ENCODE results near the gene FANCM. TPM values are rescaled to one million over a fixed set of nuclear protein-coding genes. Genes with fewer than 3 reads are reported as not detected.

The FANCM gene
- total RNA-seq, 1 experiment from 2014 or later, result 9.5 TPM

GRCh38 chr14:45222485-45223262, 86.9 kb downstream of the FANCM start:
- no peak for DNase-seq (ENCODE audit: low read depth)

- no peak for DNase-seq (ENCODE audit: low read depth)
These were observed 91.8 kb downstream of the FANCM start for GRCh38 chr14:45227566-45227965.

DNA sequence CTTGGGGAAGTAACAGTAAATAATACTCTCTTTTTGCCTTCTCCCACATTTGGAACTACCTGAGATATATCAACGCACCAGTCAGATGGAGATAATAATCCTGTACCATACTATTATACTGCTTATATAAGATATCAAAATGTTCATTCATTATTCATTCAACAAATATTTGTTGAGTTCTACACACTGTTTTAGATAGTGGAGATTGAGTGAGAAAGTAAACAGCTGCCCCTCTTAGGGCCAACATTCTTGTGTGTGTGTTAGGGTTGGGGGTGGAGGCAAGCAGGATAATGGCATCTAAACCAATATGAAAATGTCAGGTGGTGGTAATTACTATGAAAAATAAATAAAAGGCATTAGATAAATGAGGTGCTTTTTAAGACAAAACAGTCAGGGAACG, 103.3 kb downstream of the FANCM start:
- DNase-seq (ENCODE audit: low read depth), result no peak

DNA sequence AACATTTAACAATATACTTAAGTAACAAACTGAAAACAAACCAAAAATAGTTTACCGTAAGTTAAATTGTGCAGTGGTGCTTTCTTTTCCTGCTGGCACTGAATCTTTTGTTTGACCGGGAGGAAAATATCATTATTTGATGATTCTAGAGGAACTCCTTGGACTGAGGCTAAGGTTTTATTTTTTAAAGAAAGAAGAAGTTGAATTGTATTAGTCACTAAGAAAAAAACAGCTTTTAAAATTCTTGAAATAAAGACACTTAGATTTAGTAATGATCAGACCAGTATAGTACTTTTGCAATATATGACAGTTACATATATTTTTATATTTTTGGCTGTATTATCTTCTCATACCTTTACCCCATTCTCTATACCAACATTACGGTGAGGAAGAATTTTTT, 107.0 kb downstream of the FANCM start:
- DNase-seq (ENCODE audit: low read depth), result no peak

DNA sequence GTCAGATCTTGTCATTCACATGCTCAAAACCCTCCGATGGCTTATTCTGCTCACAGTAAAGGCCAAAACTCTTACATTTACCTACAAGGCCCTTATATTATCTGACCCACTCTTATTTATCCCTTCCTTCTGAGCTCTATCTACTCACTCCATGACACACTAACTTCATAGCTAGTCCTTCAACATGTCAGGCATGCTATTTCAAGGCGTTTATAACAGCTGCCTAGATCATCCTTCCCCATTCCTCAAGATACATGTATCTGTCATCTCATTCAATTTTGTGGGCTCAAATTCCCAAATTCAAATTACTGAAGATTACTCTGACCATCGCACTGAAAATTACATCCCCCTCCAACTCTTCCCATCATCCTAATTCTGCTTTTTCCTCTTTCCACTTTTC, 110.4 kb downstream of the FANCM start:
- no peak for DNase-seq (ENCODE audit: low read depth)

GRCh38 chr14:45246691-45247090, 111.0 kb downstream of the FANCM start:
- DNase-seq (ENCODE audit: low read depth), result no peak

DNA sequence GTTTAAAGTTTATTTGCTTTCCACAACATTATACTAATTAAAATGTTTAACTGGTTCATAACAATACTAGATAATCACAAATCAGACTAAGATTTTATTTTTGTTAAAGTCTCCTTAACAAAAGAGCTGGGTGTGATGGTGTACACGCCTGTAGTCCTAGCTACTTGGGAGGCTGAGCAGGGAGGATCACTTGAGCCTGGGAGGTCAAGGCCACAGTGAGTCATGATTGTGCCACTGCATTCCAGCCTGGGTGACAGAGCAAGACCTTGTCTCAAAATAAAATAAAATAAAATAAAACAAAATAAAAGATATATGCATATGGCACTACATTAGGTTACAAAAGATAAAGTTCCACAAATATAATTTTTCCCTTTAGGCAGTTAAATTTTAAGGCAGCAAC, 111.7 kb downstream of the FANCM start:
- DNase-seq (ENCODE audit: low read depth), result no peak

DNA sequence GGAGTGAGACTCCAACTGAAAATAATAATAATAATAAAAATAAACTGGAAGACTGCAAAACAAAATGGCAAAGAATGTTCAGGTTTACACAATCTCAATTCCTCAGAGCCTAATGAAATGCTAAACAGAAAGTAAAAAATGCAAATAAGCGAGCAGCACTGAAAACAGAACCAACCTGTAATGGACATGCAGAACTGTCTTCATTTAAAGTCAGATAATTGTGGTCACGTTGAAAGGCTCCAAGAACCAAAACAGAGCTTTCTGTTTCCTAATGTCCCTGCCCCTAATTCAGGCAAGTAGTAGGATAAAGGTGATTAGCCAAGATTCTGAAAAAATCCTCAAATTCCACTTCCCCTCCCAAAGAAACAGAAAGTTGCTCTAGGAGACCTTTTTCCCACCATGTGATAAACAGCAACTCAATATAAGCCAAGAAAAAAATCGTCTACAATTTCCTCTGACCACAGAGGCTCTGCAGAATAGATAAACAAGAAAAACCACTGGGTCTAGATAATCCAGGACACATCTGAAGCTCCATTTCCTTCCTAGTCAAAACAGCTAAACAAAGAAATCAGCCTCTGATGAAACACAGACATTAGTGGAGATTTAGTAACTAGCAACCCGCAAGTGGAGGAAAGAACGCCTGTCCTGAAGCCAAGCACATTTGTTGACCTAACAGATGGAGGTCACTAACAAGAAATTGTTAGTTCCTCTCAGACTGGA, 114.3 kb downstream of the FANCM start:
- no peak for DNase-seq (ENCODE audit: low read depth)

Small RNAs within 50 kb of the gene (small RNA-seq; reads per million reads assigned to genes)
- 0.61 reads per million, percentile 61 among the genes with 10 or more reads in this experiment for gene RF00151
- 2,466 reads per million, percentile 99 among the genes with 10 or more reads in this experiment for gene SNORD127

Other genes starting within 250 kb of the FANCM start
- 2.0 and 2.1 TPM in 2 replicates for gene KLHL28, start 174.0 kb upstream of the FANCM start, total RNA-seq (2014; rRNA removed; shearing (Covaris generic))
- gene TOGARAM1, start 173.7 kb upstream of the FANCM start, total RNA-seq (2014; rRNA removed; shearing (Covaris generic)), result 4.6 and 5.6 TPM in 2 replicates
- gene PRPF39, start 51.8 kb upstream of the FANCM start, total RNA-seq (2014; rRNA removed; shearing (Covaris generic)), result 22.8 and 26.8 TPM in 2 replicates
- gene FKBP3, start 1.4 kb upstream of the FANCM start, total RNA-seq (2014; rRNA removed; shearing (Covaris generic)), result 55.8 and 91.9 TPM in 2 replicates
- gene MIS18BP1, start 117.3 kb downstream of the FANCM start, total RNA-seq (2014; rRNA removed; shearing (Covaris generic)), result 42.8 and 49.2 TPM in 2 replicates